IgD-negative memory B cell (primary cell): ENCODE results near the gene PRKAR1A. TPM values are rescaled to one million over a fixed set of nuclear protein-coding genes. Genes with fewer than 3 reads are reported as not detected.
"Not testable (repeated sequence)": the region's sequence is repeated elsewhere in the genome, so short reads cannot be mapped to it uniquely, and the experiment has no call there.

Experiments used
- H3K27ac Mint-ChIP-seq, 3 donors: one replicate each; pipeline ENCODE4 v1.8.0; 2020 to 2022; ENCODE audit warnings: mild to moderate bottlenecking in 3 of 3, mixed read lengths in 3 of 3, moderate library complexity in 1 of 3
- H3K27me3 Mint-ChIP-seq: one replicate; pipeline ENCODE4 v1.8.0; 2021; ENCODE audit warnings: mixed read lengths
- H3K36me3 Mint-ChIP-seq: one replicate; pipeline ENCODE4 v1.8.0; 2020; ENCODE audit warnings: mild to moderate bottlenecking, mixed read lengths
- H3K4me1 Mint-ChIP-seq, 3 donors: one replicate each; pipeline ENCODE4 v1.8.0; 2020 to 2022; ENCODE audit warnings: mixed read lengths in 3 of 3, mild to moderate bottlenecking in 1 of 3
- H3K4me3 Mint-ChIP-seq, 4 donors: one replicate each; pipeline ENCODE4 v1.8.0; 2020 to 2022; ENCODE audit warnings: mild to moderate bottlenecking in 4 of 4, mixed read lengths in 4 of 4, moderate library complexity in 3 of 4
- H3K9me3 Mint-ChIP-seq, 3 donors: one replicate each; pipeline ENCODE4 v1.8.0; 2020 to 2021; ENCODE audit warnings: mixed read lengths in 3 of 3, mild to moderate bottlenecking in 1 of 3
- polyA plus RNA-seq: library from polyadenylated mRNA; unstranded; fragments of 300-500 nt; fragmentation: Illumina TruSeq; gene quantifications from one replicate; pipeline ENCODE4 v1.2.3, GENCODE V29; 2021

PRKAR1A gene
- polyA plus RNA-seq, 1 donor from 2014 or later, result 175 TPM

GRCh38 chr17:68498479-68499326 lies 13.5 kb upstream of the PRKAR1A start:
- Mint-ChIP-seq H3K36me3 (no peaks in the 10 kb centered on the region), H3K27me3 (peaks cover 2% of the 10 kb centered on the region), H3K9me3 (peaks cover 0 to 2% (median 0%) of the 10 kb centered on the region in 3 donors), H3K4me3 (peak overlapping the region; percentile 46 to 94 (median 75)), H3K27ac (peak overlapping the region; percentile 86 to 94 (median 93)), H3K4me1 (peaks cover 19 to 29% (median 24%) of the 10 kb centered on the region in 3 donors)

GRCh38 chr17:68499587-68499986 lies 12.6 kb upstream of the PRKAR1A start:
- Mint-ChIP-seq H3K36me3 (no peaks in the 10 kb centered on the region), H3K27ac (peak overlapping the region in 1 of 3 donors; percentile 23), H3K27me3 (peaks cover 2% of the 10 kb centered on the region), H3K4me1 (peaks cover 19 to 29% (median 24%) of the 10 kb centered on the region in 3 donors), H3K9me3 (peaks cover 0 to 2% (median 0%) of the 10 kb centered on the region in 3 donors), H3K4me3 (peak overlapping the region in 1 of 4 donors; percentile 46)

- peaks cover 2% of the 10 kb centered on the region for H3K27me3 Mint-ChIP-seq
- H3K27ac Mint-ChIP-seq, result no peak overlapping the region
- peak overlapping the region in 1 of 4 donors; percentile 72 for H3K4me3 Mint-ChIP-seq
- H3K9me3 Mint-ChIP-seq, result peaks cover 0 to 2% (median 0%) of the 10 kb centered on the region in 3 donors
- peaks cover 19 to 29% (median 24%) of the 10 kb centered on the region in 3 donors for H3K4me1 Mint-ChIP-seq
- no peaks in the 10 kb centered on the region for H3K36me3 Mint-ChIP-seq
Measured at GRCh38 chr17:68501074-68501473, 11.2 kb upstream of the PRKAR1A start.

- peaks cover 0 to 4% (median under 1%) of the 10 kb centered on the region in 3 donors for H3K4me1 Mint-ChIP-seq
- no peaks in the 10 kb centered on the region for H3K27me3 Mint-ChIP-seq
- no peak overlapping the region for H3K4me3 Mint-ChIP-seq
- no peaks in the 10 kb centered on the region for H3K36me3 Mint-ChIP-seq
- H3K27ac Mint-ChIP-seq, result peak overlapping the region in 1 of 3 donors; percentile 65
- H3K9me3 Mint-ChIP-seq, result peaks cover 0 to 2% (median 0%) of the 10 kb centered on the region in 3 donors
Measured at GRCh38 chr17:68505951-68506350, 6.3 kb upstream of the PRKAR1A start.

- H3K4me3 Mint-ChIP-seq, result no peak overlapping the region
- no peaks in the 10 kb centered on the region for H3K9me3 Mint-ChIP-seq
- H3K27me3 Mint-ChIP-seq, result no peaks in the 10 kb centered on the region
- peaks cover 4 to 7% (median 5%) of the 10 kb centered on the region in 3 donors for H3K4me1 Mint-ChIP-seq
- H3K36me3 Mint-ChIP-seq, result no peaks in the 10 kb centered on the region
- H3K27ac Mint-ChIP-seq, result no peak overlapping the region
Measured at GRCh38 chr17:68507576-68507975, 4.7 kb upstream of the PRKAR1A start.

GRCh38 chr17:68509141-68510057 lies 2.8 kb upstream of the PRKAR1A start:
- Mint-ChIP-seq H3K9me3 (no peaks in the 10 kb centered on the region), H3K4me1 (peaks cover 17 to 22% (median 19%) of the 10 kb centered on the region in 3 donors), H3K36me3 (no peaks in the 10 kb centered on the region), H3K4me3 (peak overlapping the region in 3 of 4 donors; percentile 65 to 96 (median 85)), H3K27me3 (no peaks in the 10 kb centered on the region), H3K27ac (peak overlapping the region; percentile 64 to 98 (median 71))

DNA sequence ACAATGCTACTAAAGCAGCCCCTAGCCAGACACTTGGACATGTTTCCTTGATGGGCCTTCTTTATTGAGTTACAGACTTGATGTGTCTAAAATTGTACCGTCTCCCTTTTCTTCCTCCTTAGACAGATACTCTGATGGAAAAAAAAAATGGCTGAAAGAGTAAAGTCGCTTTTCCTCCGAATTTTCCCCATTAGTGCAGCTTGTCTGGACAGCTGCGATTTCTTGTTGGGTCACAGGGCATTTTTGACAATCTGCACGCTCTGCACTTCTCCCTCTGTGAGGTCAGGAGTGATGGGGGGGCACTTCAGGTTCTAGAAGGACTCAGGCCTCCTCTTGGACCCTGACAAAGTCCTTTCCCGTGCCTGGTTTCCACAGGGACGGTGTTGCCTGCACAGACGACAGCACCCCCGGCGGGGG lies 968 bp upstream of the PRKAR1A start:
- Mint-ChIP-seq H3K4me1 (peaks cover 29 to 32% (median 29%) of the 10 kb centered on the region in 3 donors), H3K27me3 (no peaks in the 10 kb centered on the region), H3K36me3 (peaks cover 3% of the 10 kb centered on the region), H3K4me3 (peak overlapping the region; percentile 82 to 96 (median 90)), H3K9me3 (no peaks in the 10 kb centered on the region), H3K27ac (peak overlapping the region; percentile 96 to 99 (median 98))

- Mint-ChIP-seq H3K27ac (peak overlapping the region; percentile 98 to 100 (median 99)), H3K9me3 (no peaks in the 10 kb centered on the region), H3K27me3 (no peaks in the 10 kb centered on the region), H3K36me3 (peaks cover 3% of the 10 kb centered on the region), H3K4me1 (peaks cover 29 to 32% (median 31%) of the 10 kb centered on the region in 3 donors), H3K4me3 (peak overlapping the region; percentile 96 to 100 (median 99))
Measured at GRCh38 chr17:68511671-68512246, 471 bp upstream of the PRKAR1A start.

DNA sequence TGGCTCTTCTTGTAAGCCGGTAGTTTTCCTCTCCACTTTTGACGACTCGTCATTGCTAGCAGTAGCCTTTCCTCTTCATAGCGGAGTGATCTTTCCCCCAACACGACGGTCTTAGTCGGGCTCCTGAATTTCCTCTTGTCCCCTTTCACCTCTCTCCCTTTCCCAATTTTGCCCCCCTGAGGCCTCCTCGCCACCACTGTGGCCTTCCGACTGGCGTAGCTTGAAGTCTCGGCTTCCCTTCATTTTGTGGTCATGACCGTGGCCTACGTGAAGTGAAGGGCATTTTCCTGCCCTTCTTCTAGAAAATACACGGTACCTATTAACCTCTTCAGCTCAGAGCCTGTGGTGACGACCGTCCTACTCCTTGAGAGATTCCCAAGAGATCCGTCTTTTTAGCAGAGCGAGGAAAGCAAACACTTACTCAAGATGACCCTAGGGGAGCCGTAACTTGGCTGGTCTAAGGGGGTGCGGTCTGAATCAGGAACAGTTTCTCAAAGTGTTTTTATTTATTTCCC lies 787 bp downstream of the PRKAR1A start:
- Mint-ChIP-seq H3K36me3 (peaks cover 6% of the 10 kb centered on the region), H3K27me3 (no peaks in the 10 kb centered on the region), H3K27ac (peak overlapping the region; percentile 98 to 99 (median 98)), H3K9me3 (no peaks in the 10 kb centered on the region), H3K4me3 (peak overlapping the region; percentile 96 to 100 (median 99)), H3K4me1 (peaks cover 34 to 37% (median 34%) of the 10 kb centered on the region in 3 donors)

DNA sequence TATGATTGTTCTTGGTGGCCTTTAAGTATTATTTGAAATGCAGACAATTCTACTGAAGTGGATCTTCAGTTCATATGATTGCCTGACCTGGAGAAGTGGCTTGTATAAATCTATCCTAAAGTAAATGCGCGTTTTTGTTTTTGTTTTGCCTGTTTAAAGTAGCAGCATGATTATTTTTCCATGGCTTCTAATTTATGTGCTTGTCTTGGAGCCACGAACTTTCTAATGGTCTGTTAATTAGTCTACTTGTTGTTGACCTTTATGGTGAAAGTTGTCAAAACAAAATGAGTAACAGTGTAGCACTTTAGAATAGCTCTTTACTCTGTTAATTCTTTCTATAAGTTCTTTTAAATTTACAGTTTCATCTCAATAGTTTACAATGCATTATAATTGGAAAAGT lies 1.7 kb downstream of the PRKAR1A start:
- Mint-ChIP-seq H3K4me3 (peak overlapping the region; percentile 96 to 100 (median 99)), H3K27ac (peak overlapping the region; percentile 98 to 99 (median 98)), H3K4me1 (peaks cover 35 to 42% (median 38%) of the 10 kb centered on the region in 3 donors), H3K27me3 (no peaks in the 10 kb centered on the region), H3K36me3 (peaks cover 6% of the 10 kb centered on the region), H3K9me3 (no peaks in the 10 kb centered on the region)

DNA sequence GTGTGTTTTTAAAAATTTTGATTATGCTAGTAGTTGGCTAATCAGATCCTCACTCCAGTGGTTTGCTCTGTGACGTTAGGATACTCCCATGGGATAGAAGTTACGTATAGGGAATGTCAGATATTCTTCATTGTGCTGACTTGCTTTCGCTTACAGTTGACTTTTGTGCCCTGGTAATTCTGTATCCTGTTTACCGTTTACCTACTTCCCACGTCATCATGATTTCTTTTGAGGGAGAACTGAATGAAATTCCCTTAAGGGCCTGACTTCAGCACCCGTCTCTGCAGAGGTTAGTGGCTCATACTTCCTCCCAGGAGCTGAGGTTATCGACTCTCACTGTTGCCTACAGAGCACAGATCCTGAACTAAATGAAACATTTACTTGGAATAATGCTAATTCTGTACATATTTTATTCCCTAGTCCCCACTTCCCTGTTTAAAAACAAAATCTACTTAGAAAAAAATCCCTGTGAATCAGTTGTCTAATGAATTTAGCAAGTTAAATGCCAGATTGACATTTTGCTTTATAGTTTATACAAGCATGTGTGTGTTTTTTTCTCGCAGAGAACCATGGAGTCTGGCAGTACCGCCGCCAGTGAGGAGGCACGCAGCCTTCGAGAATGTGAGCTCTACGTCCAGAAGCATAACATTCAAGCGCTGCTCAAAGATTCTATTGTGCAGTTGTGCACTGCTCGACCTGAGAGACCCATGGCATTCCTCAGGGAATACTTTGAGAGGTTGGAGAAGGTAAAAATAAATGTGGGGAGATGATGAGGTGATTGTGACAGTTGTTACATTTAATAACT lies 2.8 kb downstream of the PRKAR1A start:
- peaks cover 40 to 52% (median 45%) of the 10 kb centered on the region in 3 donors for H3K4me1 Mint-ChIP-seq
- H3K9me3 Mint-ChIP-seq, result no peaks in the 10 kb centered on the region
- peaks cover 8% of the 10 kb centered on the region for H3K36me3 Mint-ChIP-seq
- peak overlapping the region; percentile 52 to 99 (median 86) for H3K4me3 Mint-ChIP-seq
- H3K27ac Mint-ChIP-seq, result peak overlapping the region in 2 of 3 donors; percentile 65 to 98
- H3K27me3 Mint-ChIP-seq, result no peaks in the 10 kb centered on the region

DNA sequence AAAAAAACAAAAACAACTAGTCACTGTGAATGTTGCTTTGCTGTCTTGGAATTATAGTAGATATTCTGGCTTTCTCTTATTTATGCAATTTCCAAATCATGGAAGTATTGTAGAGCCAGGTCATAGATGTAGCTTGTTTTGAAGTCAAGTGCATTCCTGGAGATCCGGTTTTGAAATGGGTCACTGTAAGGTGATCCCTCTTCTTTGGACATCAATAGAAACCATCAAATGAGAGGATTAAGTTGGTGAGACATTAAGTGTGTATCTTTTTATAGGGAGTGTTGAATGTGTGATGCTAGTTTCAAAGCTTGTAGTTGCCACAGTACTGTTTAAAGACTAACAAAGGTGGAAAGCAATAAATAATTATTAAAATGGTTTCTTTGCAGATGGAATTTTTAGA lies 4.5 kb downstream of the PRKAR1A start:
- Mint-ChIP-seq H3K27ac (peak overlapping the region in 1 of 3 donors; percentile 30), H3K36me3 (peaks cover 8% of the 10 kb centered on the region), H3K27me3 (no peaks in the 10 kb centered on the region), H3K4me3 (no peak overlapping the region), H3K4me1 (peaks cover 39 to 58% (median 42%) of the 10 kb centered on the region in 3 donors), H3K9me3 (no peaks in the 10 kb centered on the region)

DNA sequence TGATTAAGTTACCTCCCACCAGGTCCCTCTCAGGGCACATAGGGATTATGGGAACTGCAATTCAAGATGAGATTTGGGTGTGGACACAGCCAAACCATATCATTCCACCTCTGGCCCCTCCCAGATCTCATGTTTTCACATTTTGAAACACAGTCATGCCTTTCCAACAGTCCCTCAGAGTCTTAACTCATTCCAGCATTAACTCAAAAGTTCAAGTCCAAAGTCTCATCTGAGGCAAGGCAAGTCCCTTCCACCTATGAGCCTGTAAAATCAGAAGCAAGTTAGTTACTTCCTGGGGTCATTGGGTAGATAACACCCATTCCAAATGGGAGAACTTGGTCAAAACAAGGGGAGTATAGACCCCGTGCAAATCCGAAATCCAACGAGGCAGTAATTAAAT lies 5.4 kb downstream of the PRKAR1A start:
- not testable (repeated sequence) for H3K36me3 Mint-ChIP-seq, H3K4me3 Mint-ChIP-seq, H3K27me3 Mint-ChIP-seq, H3K9me3 Mint-ChIP-seq
- peaks cover 36 to 54% (median 42%) of the 10 kb centered on the region in 3 donors for H3K4me1 Mint-ChIP-seq
- H3K27ac Mint-ChIP-seq, result peak overlapping the region in 2 of 3 donors; percentile 30 to 83
